K562 (cell line): ENCODE data around the gene BBS5. TPM values are rescaled to one million over a fixed set of nuclear protein-coding genes. Genes with fewer than 3 reads are reported as not detected.

Experiments used
- C11orf30 ChIP-seq: fragments of 450-650 bp; IDR thresholded peaks from 2 replicates; pipeline ENCODE4 v1.6.1; 2016; ENCODE audit warnings: low read depth, mild to moderate bottlenecking
- CEBPG ChIP-seq, 3 experiments: fragments of 200-800 bp in 1 of 3; sonication (Bioruptor generic) in 1 of 3; sonication (generic) in 1 of 3; formaldehyde crosslinking in 1 of 3; IDR thresholded peaks in 2 of 3; conservative IDR thresholded peaks in 1 of 3; 2 replicates each; pipeline versions ENCODE4 v1.6.1 to v1.8.0; 2016 to 2022; ENCODE audit warnings: missing compliant biosample characterization in 2 of 3, missing genetic modification characterization in 2 of 3, mild to moderate bottlenecking in 1 of 3, missing genetic modification reagents in 1 of 3
- COPS2 ChIP-seq: fragments of 450-650 bp; conservative IDR thresholded peaks from 2 replicates; pipeline ENCODE4 v1.6.1; 2016; ENCODE audit warnings: mild to moderate bottlenecking, moderate library complexity
- ELF1 ChIP-seq: fragments of 200-800 bp; sonication (Bioruptor generic); IDR thresholded peaks from 2 replicates; pipeline ENCODE4 v1.6.1; 2016; ENCODE audit warnings: missing genetic modification characterization, missing compliant biosample characterization
- FIP1L1 ChIP-seq: fragments of 200-400 bp; formaldehyde crosslinking; IDR thresholded peaks from 2 replicates; pipeline ENCODE4 v1.6.1; 2018; ENCODE audit warnings: mild to moderate bottlenecking, low read depth, low read length; ENCODE audit not compliant: poor library complexity, severe bottlenecking
- FOXA1 ChIP-seq: fragments of 450-650 bp; IDR thresholded peaks from 2 replicates; pipeline ENCODE4 v1.6.1; 2016; ENCODE audit warnings: mild to moderate bottlenecking, borderline replicate concordance
- GATA2 ChIP-seq: sonication (generic); formaldehyde crosslinking; IDR thresholded peaks from 2 replicates; pipeline ENCODE4 v1.4.0; 2020; ENCODE audit warnings: mild to moderate bottlenecking, missing genetic modification reagents
- ID3 ChIP-seq, 2 experiments: fragments of 250-450 bp in 1 of 2; fragments of 450-650 bp in 1 of 2; sonication (Bioruptor Pico) in 1 of 2; IDR thresholded peaks; 2 replicates each; pipeline versions ENCODE4 v1.6.1 to v1.8.0; 2016 to 2021; ENCODE audit warnings: mild to moderate bottlenecking in 2 of 2, moderate library complexity in 2 of 2, missing compliant biosample characterization in 1 of 2, missing genetic modification characterization in 1 of 2
- JUN ChIP-seq, 2 experiments: sonication (generic) in 1 of 2; formaldehyde crosslinking in 1 of 2; IDR thresholded peaks; 2 replicates each; pipeline versions ENCODE4 v1.6.1 to v1.8.0; 2012 to 2022; ENCODE audit warnings: borderline replicate concordance in 2 of 2, mild to moderate bottlenecking in 2 of 2, improper control_type of control experiment in 1 of 2, low read depth in 1 of 2, low read length in 1 of 2, missing genetic modification reagents in 1 of 2
- MEIS2 ChIP-seq: fragments of 450-650 bp; IDR thresholded peaks from 2 replicates; pipeline ENCODE4 v1.6.1; 2014; ENCODE audit warnings: mild to moderate bottlenecking; ENCODE audit not compliant: partially characterized antibody
- PKNOX1 ChIP-seq: fragments of 450-650 bp; IDR thresholded peaks from 2 replicates; pipeline ENCODE4 v1.6.1; 2016
- PTBP1 ChIP-seq: fragments of 200-400 bp; formaldehyde crosslinking; IDR thresholded peaks from 2 replicates; pipeline ENCODE4 v1.6.1; 2017; ENCODE audit warnings: low read depth, low read length
- RBM17 ChIP-seq: fragments of 200-400 bp; formaldehyde crosslinking; IDR thresholded peaks from 2 replicates; pipeline ENCODE4 v1.6.1; 2017; ENCODE audit warnings: low read depth, mild to moderate bottlenecking, low read length, borderline replicate concordance
- REST ChIP-seq, 2 experiments: fragments of 450-650 bp; formaldehyde crosslinking in 1 of 2; IDR thresholded peaks; 2 replicates each; pipeline versions ENCODE4 v1.4.0 to v1.6.1; 2014 to 2020; ENCODE audit warnings: mild to moderate bottlenecking in 2 of 2, borderline replicate concordance in 1 of 2, low read depth in 1 of 2
- SNRNP70 ChIP-seq: fragments of 200-400 bp; formaldehyde crosslinking; optimal IDR thresholded peaks from 2 replicates; pipeline ENCODE3; 2017; ENCODE audit warnings: low read depth, low read length
- TBP ChIP-seq: optimal IDR thresholded peaks from 2 replicates; pipeline ENCODE3; 2011; ENCODE audit warnings: low read depth, low read length, improper control_type of control experiment
- THAP7 ChIP-seq: fragments of 250-450 bp; sonication (Bioruptor Pico); IDR thresholded peaks from 2 replicates; pipeline ENCODE4 v1.5.0; 2021
- polyA plus RNA-seq, 8 experiments: library from polyadenylated mRNA; depleted of rRNA in 4 of 8; stranded (reverse) in 5 of 8; unstranded in 3 of 8; fragments of >200 nt; fragmentation: Nextera tagmentation in 2 of 8; fragmentation: Illumina TruSeq in 1 of 8; extraction: Ambion mirVana in 2 of 8; extraction: Trizol in 1 of 8; gene quantifications; 2 replicates each; pipeline versions ENCODE4 v1.2.1 to v1.2.3, GENCODE V29; 2011 to 2014; ENCODE audit warnings: inconsistent platforms in 1 of 8, missing spikeins in 1 of 8
- total RNA-seq, 7 experiments: library from RNA; depleted of rRNA in 6 of 7; stranded (reverse); fragments of >200 nt in 6 of 7; fragmentation: Illumina TruSeq in 2 of 7; extraction: Trizol in 2 of 7; gene quantifications; 2 replicates each; pipeline versions ENCODE4 v1.2.1 to v1.2.3, GENCODE V29; 2011 to 2021; ENCODE audit warnings: low replicate concordance in 1 of 7

Gene BBS5
- total and polyA plus RNA-seq, 9 of the 15 experiments (the other 6 are each of a cell fraction or from before 2014, with no cell fraction given): 0.48 to 6.9 (median 4.3) TPM

GRCh38 chr2:169507698-169508097 lies 28.4 kb downstream of the BBS5 start (continued):
- TF ChIP-seq TBP (no peak), CEBPG (CRISPR knock-in tag; IDR thresholded peaks at IDR 0.05) (no peak), CEBPG (tag; conservative IDR thresholded peaks at IDR 0.05 in 1 of 2, IDR thresholded peaks at IDR 0.05 in 1 of 2) (no peak), ELF1 (tag) (no peak), REST (IDR thresholded peaks at IDR 0.05; ENCODE audit: borderline replicate concordance) (no peak), REST (CRISPR knock-in tag; IDR thresholded peaks at IDR 0.05; ENCODE audit: low read depth) (no peak), GATA2 (no peak), ID3 (CRISPR knock-in tag; IDR thresholded peaks at IDR 0.05) (no peak), ID3 (tag; IDR thresholded peaks at IDR 0.05) (no peak), FOXA1 (peak; percentile 43; the same call in 1 of the 2 replicates), RBM17 (no peak), THAP7 (CRISPR knock-in tag) (no peak), FIP1L1 (no peak), MEIS2 (peak; percentile 72), PTBP1 (no peak), PKNOX1 (peak; percentile 53), COPS2 (no peak), C11orf30 (peak; percentile 99), SNRNP70 (no peak), JUN (IDR thresholded peaks at IDR 0.05; ENCODE audit: borderline replicate concordance, low read depth, low read length) (peak; percentile 77), JUN (CRISPR knock-in tag; IDR thresholded peaks at IDR 0.05; ENCODE audit: borderline replicate concordance) (no peak)
